ENCODE data around the gene NOTUM. TPM values are rescaled to one million over a fixed set of nuclear protein-coding genes. Genes with fewer than 3 reads are reported as not detected.

Gene NOTUM
- total RNA-seq, 1 donor from 2014 or later = 5.9 TPM

GRCh38 chr17:82001571-82002056 is 40.6 kb upstream of the NOTUM start:
- no peak for TF ChIP-seq CTCF (IDR thresholded peaks at IDR 0.05; ENCODE audit: unreplicated experiment)
- Mint-ChIP-seq H3K27me3 (ENCODE audit: low read depth) (no peaks in the 10 kb centered on the region), H3K36me3 (peaks cover 5% of the 10 kb centered on the region), H3K27ac (no peak overlapping the region), H3K9me3 (no peaks in the 10 kb centered on the region), H3K4me1 (peaks cover 27% of the 10 kb centered on the region), H3K4me3 (no peak overlapping the region)
- DNase-seq (ENCODE audit: low spot score in 2 of 2, unreplicated experiment in 2 of 2) = no peak

- TF ChIP-seq CTCF (IDR thresholded peaks at IDR 0.05; ENCODE audit: unreplicated experiment) = no peak
- H3K9me3 Mint-ChIP-seq = no peaks in the 10 kb centered on the region
Observed at GRCh38 chr17:82000803-82001570, 40.0 kb upstream of the NOTUM start.

GRCh38 chr17:81999976-82000802 is 39.2 kb upstream of the NOTUM start:
- no peak for TF ChIP-seq CTCF (IDR thresholded peaks at IDR 0.05; ENCODE audit: unreplicated experiment)
- peaks cover 18% of the 10 kb centered on the region for H3K4me1 Mint-ChIP-seq
- no peak for DNase-seq (ENCODE audit: low spot score in 2 of 2, unreplicated experiment in 2 of 2)
- H3K27ac Mint-ChIP-seq = no peak overlapping the region
- no peaks in the 10 kb centered on the region for H3K27me3 Mint-ChIP-seq (ENCODE audit: low read depth)
- H3K9me3 Mint-ChIP-seq = no peaks in the 10 kb centered on the region
- H3K36me3 Mint-ChIP-seq = peaks cover 6% of the 10 kb centered on the region
- H3K4me3 Mint-ChIP-seq = no peak overlapping the region

More at GRCh38 chr17:82000803-82001570, 40.0 kb upstream of the NOTUM start:
- Mint-ChIP-seq H3K4me1 (peaks cover 21% of the 10 kb centered on the region), H3K27ac (no peak overlapping the region), H3K36me3 (peaks cover 6% of the 10 kb centered on the region), H3K4me3 (no peak overlapping the region), H3K27me3 (ENCODE audit: low read depth) (no peaks in the 10 kb centered on the region)
- DNase-seq (ENCODE audit: low spot score in 2 of 2, unreplicated experiment in 2 of 2) = no peak

- Mint-ChIP-seq H3K27me3 (ENCODE audit: low read depth) (no peaks in the 10 kb centered on the region), H3K4me1 (peaks cover 18% of the 10 kb centered on the region), H3K4me3 (no peak overlapping the region), H3K36me3 (peaks cover 6% of the 10 kb centered on the region), H3K27ac (no peak overlapping the region), H3K9me3 (no peaks in the 10 kb centered on the region)
- DNase-seq (ENCODE audit: low spot score in 2 of 2, unreplicated experiment in 2 of 2) = no peak
- TF ChIP-seq CTCF (IDR thresholded peaks at IDR 0.05; ENCODE audit: unreplicated experiment) = no peak
Observed at GRCh38 chr17:81999587-81999975, 38.6 kb upstream of the NOTUM start.

GRCh38 chr17:81998691-81999438 is 37.9 kb upstream of the NOTUM start:
- DNase-seq (ENCODE audit: low spot score in 2 of 2, unreplicated experiment in 2 of 2) = no peak
- H3K36me3 Mint-ChIP-seq = peaks cover 6% of the 10 kb centered on the region
- no peak for TF ChIP-seq CTCF (IDR thresholded peaks at IDR 0.05; ENCODE audit: unreplicated experiment)
- no peaks in the 10 kb centered on the region for H3K27me3 Mint-ChIP-seq (ENCODE audit: low read depth)
- no peaks in the 10 kb centered on the region for H3K9me3 Mint-ChIP-seq
- peaks cover 17% of the 10 kb centered on the region for H3K4me1 Mint-ChIP-seq
- H3K4me3 Mint-ChIP-seq = no peak overlapping the region
- H3K27ac Mint-ChIP-seq = no peak overlapping the region

Data from mesothelial cell of epicardium (in vitro differentiated cells).